HepG2 (cell line): Measurements from ENCODE around the gene ECE2. TPM values are rescaled to one million over a fixed set of nuclear protein-coding genes. Genes with fewer than 3 reads are reported as not detected.

Experiments
- ATAC-seq: fragments of 200-7000 bp; cut with Tn5 transposase; 3 replicates; pipeline ENCODE4 v1.9.1; 2020; ENCODE audit warnings: mild to moderate bottlenecking, moderate library complexity
- BruUV-seq: library from RNA; stranded (reverse); fragments of 400-500 nt; replicated peaks from 2 replicates; lab custom pipeline; 2021; lab: Mats Ljungman, UMichigan
- CTCF ChIA-PET: fragments of 300-600 bp; formaldehyde crosslinking; extraction: SDS; loops from one replicate; lab custom pipeline; 2021; ENCODE audit warnings: low total read pairs, inconsistent platforms, low intra/inter-chr PET ratio; lab: Yijun Ruan, JAX
- POLR2A ChIA-PET: fragments of 350-600 bp; sonication (Branson Sonifier 250); formaldehyde crosslinking; loops from one replicate; lab custom pipeline; 2020; ENCODE audit warnings: antibody characterized with exemption, inconsistent platforms; lab: Yijun Ruan, JAX
- DNase-seq: peaks from one replicate; pipeline ENCODE4 v3.0.0-alpha.2; 2015; ENCODE audit warnings: low spot score
- FAIRE-seq: peaks from 3 replicates; lab custom pipeline; 2011; peaks lifted over from hg19 to GRCh38; lab: Jason Lieb, UNC
- H2AFZ ChIP-seq: one replicate; pipeline ENCODE4 v1.6.1; 2011; ENCODE audit warnings: low read length, inconsistent platforms
- H3K27ac ChIP-seq: fragments of 300-600 bp; 3 replicates; pipeline ENCODE4 v1.8.0; 2011; ENCODE audit warnings: mixed run types, mild to moderate bottlenecking, mixed read lengths, low read length, inconsistent platforms; ENCODE audit not compliant: insufficient read depth; ENCODE audit errors: extremely low read length
- H3K27me3 ChIP-seq, 2 experiments: fragments of 200-600 bp in 1 of 2; 2 replicates in 1 of 2; 3 replicates in 1 of 2; pipeline versions ENCODE4 v1.6.0 to v1.8.0; 2011; ENCODE audit warnings: low read length in 2 of 2, mild to moderate bottlenecking in 2 of 2, moderate library complexity in 2 of 2, inconsistent platforms in 1 of 2; ENCODE audit not compliant: insufficient read depth in 2 of 2, control insufficient read depth in 1 of 2
- H3K36me3 ChIP-seq, 2 experiments: fragments of 200-600 bp in 1 of 2; replicated peaks in 1 of 2; 2 replicates in 1 of 2; 3 replicates in 1 of 2; pipeline versions ENCODE4 v1.5.1 to v1.8.0; 2011; ENCODE audit warnings: low read length in 2 of 2, inconsistent platforms in 1 of 2; ENCODE audit not compliant: insufficient read depth in 2 of 2, control insufficient read depth in 1 of 2
- H3K4me1 ChIP-seq: 2 replicates; pipeline ENCODE4 v1.5.1; 2012; ENCODE audit warnings: low read length, inconsistent platforms; ENCODE audit not compliant: insufficient read depth
- H3K4me2 ChIP-seq: 2 replicates; pipeline ENCODE4 v1.6.0; 2011; ENCODE audit warnings: low read depth, low read length, inconsistent platforms
- H3K4me3 ChIP-seq, 3 experiments: fragments of 200-600 bp in 1 of 3; sonication (generic), shearing (Covaris generic) in 1 of 3; replicated peaks in 1 of 3; 2 replicates each; pipeline ENCODE4 v1.5.1; 2011 to 2016; ENCODE audit warnings: low read length in 3 of 3, inconsistent platforms in 2 of 3, low read depth in 2 of 3, mild to moderate bottlenecking in 2 of 3, control low read depth in 1 of 3, mixed read lengths in 1 of 3; ENCODE audit not compliant: insufficient read depth in 1 of 3
- H3K79me2 ChIP-seq: one replicate; pipeline ENCODE4 v1.6.1; 2011; ENCODE audit warnings: low read length, inconsistent platforms; ENCODE audit not compliant: insufficient read depth
- H3K9ac ChIP-seq: 2 replicates; pipeline ENCODE4 v1.6.0; 2011; ENCODE audit warnings: mild to moderate bottlenecking, low read depth, low read length, inconsistent platforms; ENCODE audit not compliant: insufficient read depth
- H3K9me3 ChIP-seq: 2 replicates; pipeline ENCODE4 v1.5.1; 2012; ENCODE audit warnings: mild to moderate bottlenecking, low read length
- H4K20me1 ChIP-seq: 2 replicates; pipeline ENCODE4 v1.6.0; 2011; ENCODE audit warnings: inconsistent platforms, mild to moderate bottlenecking, low read length, moderate library complexity; ENCODE audit not compliant: insufficient read depth
- ATF7 ChIP-seq, 2 experiments: fragments of 450-650 bp in 1 of 2; sonication (generic) in 1 of 2; formaldehyde crosslinking in 1 of 2; IDR thresholded peaks; 2 replicates each; pipeline versions ENCODE4 v1.4.0 to v1.6.1; 2016 to 2020; ENCODE audit warnings: antibody characterized with exemption in 1 of 2, mild to moderate bottlenecking in 1 of 2, missing genetic modification reagents in 1 of 2
- CSRNP2 ChIP-seq: sonication (generic); formaldehyde crosslinking; conservative IDR thresholded peaks from 2 replicates; pipeline ENCODE4 v1.8.0; 2022; ENCODE audit warnings: low read depth, missing genetic modification reagents
- DMTF1 ChIP-seq: sonication (generic); formaldehyde crosslinking; IDR thresholded peaks from 2 replicates; pipeline ENCODE4 v1.4.0; 2020; ENCODE audit warnings: mild to moderate bottlenecking, missing genetic modification reagents
- KAT2B ChIP-seq: fragments of 150-350 bp; IDR thresholded peaks from 2 replicates; pipeline ENCODE4 v1.6.1; 2014; ENCODE audit warnings: low read depth, low read length, borderline replicate concordance
- KLF9 ChIP-seq: IDR thresholded peaks from 2 replicates; pipeline ENCODE4 v1.6.1; 2016; ENCODE audit warnings: low read depth
- KMT2A ChIP-seq: sonication (generic); formaldehyde crosslinking; IDR thresholded peaks from 2 replicates; pipeline ENCODE4 v1.4.0; 2020; ENCODE audit warnings: missing genetic modification reagents
- PCBP2 ChIP-seq: fragments of 200-400 bp; formaldehyde crosslinking; optimal IDR thresholded peaks from 2 replicates; pipeline ENCODE3; 2018; ENCODE audit warnings: low read length, low read depth; ENCODE audit not compliant: poor library complexity, severe bottlenecking
- SMARCE1 ChIP-seq: fragments of 450-650 bp; IDR thresholded peaks from 2 replicates; pipeline ENCODE4 v1.6.1; 2017; ENCODE audit warnings: borderline replicate concordance
- SRY ChIP-seq: sonication (generic); formaldehyde crosslinking; IDR thresholded peaks from 2 replicates; pipeline ENCODE4 v1.8.0; 2022; ENCODE audit warnings: mild to moderate bottlenecking, missing genetic modification reagents
- TFAP4 ChIP-seq: sonication (generic); IDR thresholded peaks from 2 replicates; pipeline ENCODE4 v1.6.1; 2016; ENCODE audit warnings: low read depth, borderline replicate concordance
- ZNF24 ChIP-seq: fragments of 450-650 bp; IDR thresholded peaks from 2 replicates; pipeline ENCODE4 v1.6.1; 2017; ENCODE audit warnings: antibody characterized with exemption, mild to moderate bottlenecking
- ZNF572 ChIP-seq: sonication (generic); formaldehyde crosslinking; IDR thresholded peaks from 2 replicates; pipeline ENCODE4 v1.5.1; 2020; ENCODE audit warnings: mild to moderate bottlenecking, missing genetic modification reagents
- ZNF670 ChIP-seq: sonication (generic); formaldehyde crosslinking; IDR thresholded peaks from 2 replicates; pipeline ENCODE4 v1.8.0; 2022; ENCODE audit warnings: mild to moderate bottlenecking, missing genetic modification reagents, borderline replicate concordance
- ZNF740 ChIP-seq: sonication (generic); formaldehyde crosslinking; IDR thresholded peaks from 2 replicates; pipeline ENCODE4 v1.4.0; 2020; ENCODE audit warnings: missing genetic modification reagents
- ZNF746 ChIP-seq: sonication (generic); formaldehyde crosslinking; IDR thresholded peaks from 2 replicates; pipeline ENCODE4 v1.8.0; 2022; ENCODE audit warnings: mild to moderate bottlenecking, missing genetic modification reagents
- WGBS: methylation state at CpG from one replicate; pipeline ENCODE4 v1.1.6; 2017; ENCODE audit warnings: low lambda C conversion rate; 5-methylcytosine and 5-hydroxymethylcytosine counted together
- in situ Hi-C: cut with HindIII; loops from 2 replicates; pipeline ENCODE4 v1.10.0; 2017; ENCODE audit warnings: low pct_unique_long_range_greater_than_20kb; ENCODE audit not compliant: extremely low pct_ligation_motif_present
- intact Hi-C: fragments of 100-400 bp; cut with micrococcal nuclease; formaldehyde crosslinking; loops from one replicate; pipeline ENCODE4 v1.10.0; 2022; ENCODE audit not compliant: unreplicated experiment
- polyA plus RNA-seq, 8 experiments: library from polyadenylated mRNA; depleted of rRNA in 3 of 8; stranded (reverse) in 7 of 8; unstranded in 1 of 8; fragments of >200 nt; fragmentation: Illumina TruSeq in 4 of 8; extraction: Trizol in 4 of 8; gene quantifications; 2 replicates each; pipeline versions ENCODE4 v1.2.1 to v1.2.3, GENCODE V29; 2011 to 2016; ENCODE audit warnings: low read depth in 4 of 8, missing spikeins in 1 of 8, mixed read lengths in 1 of 8; ENCODE audit not compliant: insufficient read depth in 1 of 8
- total RNA-seq, 5 experiments: library from RNA; depleted of rRNA; stranded (reverse); fragments of >200 nt; fragmentation: Illumina TruSeq; extraction: Trizol; gene quantifications; 2 replicates each; pipeline ENCODE4 v1.2.3, GENCODE V29; 2016; ENCODE audit warnings: low read depth in 1 of 5

The ECE2 gene
- total and polyA plus RNA-seq, 2 of the 13 experiments (the other 11 are each of a cell fraction or from before 2014, with no cell fraction given) = not detected

- intact Hi-C loops = loop anchor here (1.0 to 10.0 kb wide), 5 partner anchors 35 to 362 kb away; partner anchors contain the start of gene ABCC5
- in situ Hi-C loops = loop anchor here (5.0 kb wide), 1 partner anchor 92 kb away; the partner anchor contains the start of gene DVL3
- Histone ChIP-seq H3K27ac (peak within 1 kb of the TSS; percentile 93), H3K4me2 (peak within 1 kb of the TSS; percentile 81), H3K36me3 (peaks cover 6 to 16% of the 10 kb centered on the region in 2 experiments; a peak in 4 of 5 replicates), H3K9ac (peak within 1 kb of the TSS; percentile 99), H3K4me1 (peaks cover 20% of the 10 kb centered on the region), H3K4me3 (peak within 1 kb of the TSS; percentile 89 to 99 (median 97)), H3K9me3 (no peaks in the 10 kb centered on the region), H4K20me1 (no peaks in the 10 kb centered on the region), H2AFZ (peak within 1 kb of the TSS; percentile 81), H3K79me2 (peaks cover 9% of the 10 kb centered on the region), H3K27me3 (peaks cover 0 to 4% of the 10 kb centered on the region in 2 experiments; a peak in 1 of 5 replicates)
- FAIRE-seq (peak; percentile 86), DNase-seq (peak; percentile 97), ATAC-seq (peak; percentile 97)
- 1% methylated on average over 14 of the region's 54 CpGs for WGBS
- ChIA-PET POLR2A (interaction anchor here (0.8 to 1.2 kb wide), 3 partner anchors 11 to 64 kb away, joined by 3 to 8 read pairs (median 4); partner anchors contain the start of genes ABCF3 and CAMK2N2), CTCF (interaction anchor here (1.2 to 1.9 kb wide), 2 partner anchors 20 to 23 kb away, joined by 4 to 6 read pairs; partner anchors contain the start of gene VWA5B2)
- TSS peak; percentile 50 for BruUV-seq
- TF ChIP-seq KAT2B (no peak), DMTF1 (CRISPR knock-in tag) (no peak), ZNF670 (peak; percentile 74; the same call in 1 of the 2 replicates), SRY (CRISPR knock-in tag) (no peak), SMARCE1 (no peak), ZNF746 (CRISPR knock-in tag) (0 out of 2 replicates have a peak, but pooled peaks have one; percentile 15), CSRNP2 (CRISPR knock-in tag) (no peak), PCBP2 (no peak), ZNF572 (CRISPR knock-in tag) (no peak), ATF7 (IDR thresholded peaks at IDR 0.05) (no peak), ATF7 (CRISPR knock-in tag; IDR thresholded peaks at IDR 0.05) (no peak), TFAP4 (peak; percentile 73; the same call in 1 of the 2 replicates), ZNF740 (CRISPR knock-in tag) (no peak), KMT2A (CRISPR knock-in tag) (peak; percentile 31; the same call in 1 of the 2 replicates), ZNF24 (no peak), KLF9 (CRISPR knock-in tag) (no peak)
These were observed 26.2 kb upstream of the ECE2 start, which contains the start of gene EEF1AKMT4 for GRCh38 chr3:184249412-184250166. EEF1AKMT4 (plus strand) TSS chr3:184249672; CDS start chr3:184249695, 23 bp downstream.
